Ishikawa (cell line): ENCODE results near the gene MIEN1.

Source experiments
- CEBPB ChIP-seq: IDR thresholded peaks from 2 replicates; pipeline ENCODE4 v1.6.1; 2012
- CREB1 ChIP-seq: IDR thresholded peaks from 2 replicates; pipeline ENCODE4 v1.6.1; 2012; ENCODE audit warnings: low read depth
- EGR1 ChIP-seq: IDR thresholded peaks from 2 replicates; pipeline ENCODE4 v1.6.1; 2012
- EP300 ChIP-seq: IDR thresholded peaks from 2 replicates; pipeline ENCODE4 v1.6.1; 2012; ENCODE audit warnings: borderline replicate concordance
- FOXM1 ChIP-seq: IDR thresholded peaks from 2 replicates; pipeline ENCODE4 v1.6.1; 2012; ENCODE audit warnings: low read depth, borderline replicate concordance
- MAX ChIP-seq: IDR thresholded peaks from 2 replicates; pipeline ENCODE4 v1.6.1; 2012
- NFIC ChIP-seq: IDR thresholded peaks from 2 replicates; pipeline ENCODE4 v1.6.1; 2012
- RAD21 ChIP-seq: IDR thresholded peaks from 2 replicates; pipeline ENCODE4 v1.6.1; 2012; ENCODE audit warnings: low read depth
- REST ChIP-seq: IDR thresholded peaks from 2 replicates; pipeline ENCODE4 v1.6.1; 2012; ENCODE audit warnings: low read depth, mild to moderate bottlenecking
- TAF1 ChIP-seq: IDR thresholded peaks from 2 replicates; pipeline ENCODE4 v1.6.1; 2012; ENCODE audit warnings: low read depth, mild to moderate bottlenecking
- TCF12 ChIP-seq: IDR thresholded peaks from 2 replicates; pipeline ENCODE4 v1.6.1; 2012; ENCODE audit warnings: low read depth
- TEAD4 ChIP-seq: IDR thresholded peaks from 2 replicates; pipeline ENCODE4 v1.6.1; 2012
- USF1 ChIP-seq: IDR thresholded peaks from 2 replicates; pipeline ENCODE4 v1.6.1; 2012
- YY1 ChIP-seq: IDR thresholded peaks from 2 replicates; pipeline ENCODE4 v1.6.1; 2012; ENCODE audit warnings: low read depth
- ZBTB7A ChIP-seq: IDR thresholded peaks from 2 replicates; pipeline ENCODE4 v1.6.1; 2012; ENCODE audit warnings: low read depth

MIEN1 gene

GRCh38 chr17:39696731-39697130 is 33.6 kb downstream of the MIEN1 start:
- no peak for TF ChIP-seq FOXM1
- no peak for TF ChIP-seq CREB1
- TF ChIP-seq CEBPB, result no peak
- TF ChIP-seq TCF12, result no peak
- no peak for TF ChIP-seq TAF1
- TF ChIP-seq USF1, result no peak
- TF ChIP-seq MAX, result no peak
- no peak for TF ChIP-seq EGR1
- TF ChIP-seq ZBTB7A, result no peak
- TF ChIP-seq EP300, result no peak
- no peak for TF ChIP-seq YY1

DNA sequence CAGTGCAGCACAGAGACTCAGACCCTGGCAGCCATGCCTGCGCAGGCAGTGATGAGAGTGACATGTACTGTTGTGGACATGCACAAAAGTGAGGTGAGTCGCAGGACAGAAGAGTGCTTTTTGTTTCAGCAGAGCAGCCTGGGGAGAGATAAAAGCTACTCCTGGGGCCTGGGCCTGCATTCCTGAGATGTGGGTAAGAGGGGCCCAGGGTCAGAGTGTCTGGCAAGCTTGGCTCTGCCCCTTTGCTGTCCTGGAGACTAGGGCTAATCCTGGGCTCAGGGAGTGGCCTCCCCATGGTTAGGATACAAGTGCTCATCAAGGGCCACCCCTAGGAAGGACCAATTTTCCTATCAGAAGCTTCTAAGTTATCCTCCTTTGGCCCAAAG is 35.2 kb downstream of the MIEN1 start:
- TF ChIP-seq REST, result no peak
- no peak for TF ChIP-seq FOXM1
- no peak for TF ChIP-seq ZBTB7A
- no peak for TF ChIP-seq CREB1
- no peak for TF ChIP-seq TCF12
- TF ChIP-seq EP300, result no peak
- no peak for TF ChIP-seq CEBPB
- TF ChIP-seq USF1, result no peak
- TF ChIP-seq TAF1, result no peak
- TF ChIP-seq EGR1, result no peak
- TF ChIP-seq TEAD4, result no peak
- TF ChIP-seq RAD21, result no peak
- TF ChIP-seq MAX, result no peak
- TF ChIP-seq YY1, result no peak
- no peak for TF ChIP-seq NFIC

DNA sequence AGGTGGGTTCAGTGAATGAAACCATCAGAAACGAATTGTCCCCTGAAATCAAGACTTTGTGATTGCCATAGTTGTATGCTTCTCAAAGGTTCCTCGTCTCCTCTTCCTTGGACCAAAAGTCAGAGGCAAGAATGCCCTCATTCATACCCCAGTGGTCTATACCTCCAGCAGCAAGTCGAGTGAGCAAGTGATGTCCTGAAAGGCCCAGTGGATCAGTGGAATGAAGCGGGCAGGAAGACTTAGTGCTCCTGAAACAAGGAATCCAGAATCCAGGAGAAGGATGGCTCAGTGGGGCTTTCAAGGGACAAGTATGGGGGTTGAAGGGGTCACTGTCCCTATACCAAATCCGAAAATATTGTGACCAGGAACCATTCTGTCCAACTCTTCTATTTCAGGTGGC is 35.7 kb downstream of the MIEN1 start:
- TF ChIP-seq CREB1, result no peak
- no peak for TF ChIP-seq TEAD4
- TF ChIP-seq NFIC, result no peak
- TF ChIP-seq MAX, result no peak
- no peak for TF ChIP-seq USF1
- TF ChIP-seq RAD21, result no peak
- TF ChIP-seq TAF1, result no peak
- no peak for TF ChIP-seq TCF12
- TF ChIP-seq ZBTB7A, result no peak
- TF ChIP-seq EGR1, result no peak
- no peak for TF ChIP-seq FOXM1

- no peak for TF ChIP-seq ZBTB7A
- TF ChIP-seq EP300, result no peak
- TF ChIP-seq CREB1, result no peak
- TF ChIP-seq USF1, result no peak
Observed at GRCh38 chr17:39688945-39689344, 41.4 kb downstream of the MIEN1 start.

GRCh38 chr17:39688475-39688835 is 41.9 kb downstream of the MIEN1 start:
- TF ChIP-seq FOXM1 (no peak), RAD21 (no peak), CREB1 (no peak), YY1 (no peak), TAF1 (no peak), EP300 (no peak), ZBTB7A (no peak), USF1 (no peak), EGR1 (no peak), TEAD4 (no peak), CEBPB (no peak), MAX (no peak), NFIC (no peak), REST (no peak), TCF12 (no peak)
